ENCODE data around the gene UBXN10. TPM values are rescaled to one million over a fixed set of nuclear protein-coding genes. Genes with fewer than 3 reads are reported as not detected.

Gene UBXN10
- total RNA-seq, 2 experiments from 2014 or later, result 0.22 to 0.44 TPM

DNA sequence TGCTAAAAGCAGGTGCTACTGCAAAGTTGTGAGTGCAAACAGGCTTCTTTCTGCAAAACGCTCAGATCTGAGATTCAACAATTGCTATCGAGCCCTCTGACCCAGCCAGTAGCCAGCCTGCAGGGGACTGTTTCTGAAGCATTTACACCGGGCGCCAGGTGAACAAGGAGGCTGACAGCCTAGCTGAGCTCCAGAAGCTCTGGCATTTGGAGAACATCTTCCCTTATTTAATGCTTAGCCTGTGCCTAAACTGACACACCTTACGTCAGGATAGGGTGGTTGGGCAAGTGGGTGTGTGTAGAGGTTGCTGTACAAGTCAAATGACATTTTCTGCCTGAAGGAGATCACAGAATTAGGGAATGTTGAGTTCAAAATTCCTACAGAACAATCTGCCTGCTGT, 16.3 kb downstream of the UBXN10 start:
- Mint-ChIP-seq H3K4me1 (ENCODE audit: low read depth) (no peaks in the 10 kb centered on the region), H3K27ac (no peak overlapping the region), H3K27me3 (peaks cover 8% of the 10 kb centered on the region), H3K36me3 (ENCODE audit: low read depth) (no peaks in the 10 kb centered on the region), H3K9me3 (no peaks in the 10 kb centered on the region), H3K4me3 (no peak overlapping the region)
- Histone ChIP-seq H3K27me3 (ENCODE audit: control insufficient read depth in 1 of 2, insufficient read depth in 2 of 2, low read length in 2 of 2) (no peaks in the 10 kb centered on the region), H3K9me3 (ENCODE audit: control insufficient read depth in 1 of 2, insufficient read depth in 1 of 2, low read length in 2 of 2) (no peaks in the 10 kb centered on the region), H3K4me3 (ENCODE audit: low read length) (no peak overlapping the region), H3K4me1 (ENCODE audit: insufficient read depth, low read length) (no peaks in the 10 kb centered on the region), H3K27ac (ENCODE audit: low read depth in 1 of 2, low read length in 2 of 2) (no peak overlapping the region), H3K36me3 (ENCODE audit: insufficient read depth, low read length) (no peaks in the 10 kb centered on the region)
- intact Hi-C loops (cut with DNase I, micrococcal nuclease), result no loop called here
- TF ChIP-seq, protein P1, sequence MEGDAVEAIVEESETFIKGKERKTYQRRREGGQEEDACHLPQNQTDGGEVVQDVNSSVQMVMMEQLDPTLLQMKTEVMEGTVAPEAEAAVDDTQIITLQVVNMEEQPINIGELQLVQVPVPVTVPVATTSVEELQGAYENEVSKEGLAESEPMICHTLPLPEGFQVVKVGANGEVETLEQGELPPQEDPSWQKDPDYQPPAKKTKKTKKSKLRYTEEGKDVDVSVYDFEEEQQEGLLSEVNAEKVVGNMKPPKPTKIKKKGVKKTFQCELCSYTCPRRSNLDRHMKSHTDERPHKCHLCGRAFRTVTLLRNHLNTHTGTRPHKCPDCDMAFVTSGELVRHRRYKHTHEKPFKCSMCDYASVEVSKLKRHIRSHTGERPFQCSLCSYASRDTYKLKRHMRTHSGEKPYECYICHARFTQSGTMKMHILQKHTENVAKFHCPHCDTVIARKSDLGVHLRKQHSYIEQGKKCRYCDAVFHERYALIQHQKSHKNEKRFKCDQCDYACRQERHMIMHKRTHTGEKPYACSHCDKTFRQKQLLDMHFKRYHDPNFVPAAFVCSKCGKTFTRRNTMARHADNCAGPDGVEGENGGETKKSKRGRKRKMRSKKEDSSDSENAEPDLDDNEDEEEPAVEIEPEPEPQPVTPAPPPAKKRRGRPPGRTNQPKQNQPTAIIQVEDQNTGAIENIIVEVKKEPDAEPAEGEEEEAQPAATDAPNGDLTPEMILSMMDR (IDR thresholded peaks at IDR 0.05), result no peak
- DNase-seq (no peak), ATAC-seq (ENCODE audit: poor library complexity) (no peak)
- ChIA-PET POLR2A (no interaction called here), CTCF (no interaction called here)

DNA sequence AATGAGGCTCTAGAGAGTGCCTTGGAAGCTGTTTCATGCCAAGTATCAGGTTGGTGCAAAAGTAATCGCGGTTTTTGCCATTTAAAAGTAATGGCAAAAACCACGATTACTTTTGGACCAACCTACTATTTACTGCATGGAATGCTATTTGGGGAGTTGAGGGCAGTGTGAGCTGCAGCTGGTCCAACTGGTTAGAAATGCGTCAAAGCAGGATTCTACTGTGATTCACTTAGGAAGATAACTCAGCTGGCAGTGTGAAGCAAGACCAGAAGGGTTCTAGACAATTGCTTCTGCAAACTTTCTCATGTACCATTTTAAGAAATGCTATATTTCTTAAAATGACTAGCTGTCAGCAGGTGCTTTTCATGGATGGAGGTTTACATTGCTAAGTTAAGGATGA, 21.6 kb downstream of the UBXN10 start:
- no peaks in the 10 kb centered on the region for H3K9me3 ChIP-seq (ENCODE audit: control insufficient read depth in 1 of 2, insufficient read depth in 1 of 2, low read length in 2 of 2)
- peaks cover 5% of the 10 kb centered on the region for H3K4me1 ChIP-seq (ENCODE audit: insufficient read depth, low read length)
- no peaks in the 10 kb centered on the region for H3K36me3 ChIP-seq (ENCODE audit: insufficient read depth, low read length)
- H3K27ac ChIP-seq (ENCODE audit: low read depth in 1 of 2, low read length in 2 of 2), result no peak overlapping the region
- Mint-ChIP-seq H3K4me1 (ENCODE audit: low read depth) (no peaks in the 10 kb centered on the region), H3K27ac (no peak overlapping the region), H3K36me3 (ENCODE audit: low read depth) (no peaks in the 10 kb centered on the region), H3K4me3 (no peak overlapping the region), H3K9me3 (no peaks in the 10 kb centered on the region), H3K27me3 (peaks cover 24% of the 10 kb centered on the region)
- DNase-seq (no peak), ATAC-seq (ENCODE audit: poor library complexity) (no peak)
- TF ChIP-seq, protein P1 (IDR thresholded peaks at IDR 0.05), result no peak
- intact Hi-C loops (cut with DNase I, micrococcal nuclease), result no loop called here
- H3K27me3 ChIP-seq (ENCODE audit: control insufficient read depth in 1 of 2, insufficient read depth in 2 of 2, low read length in 2 of 2), result peaks cover 0 to 4% of the 10 kb centered on the region in 2 experiments
- no peak overlapping the region for H3K4me3 ChIP-seq (ENCODE audit: low read length)
- ChIA-PET POLR2A (no interaction called here), CTCF (interaction anchor here (1.8 kb wide), 1 partner anchor 12 kb away, joined by 6 read pairs; no protein-coding TSS in a partner anchor)

DNA sequence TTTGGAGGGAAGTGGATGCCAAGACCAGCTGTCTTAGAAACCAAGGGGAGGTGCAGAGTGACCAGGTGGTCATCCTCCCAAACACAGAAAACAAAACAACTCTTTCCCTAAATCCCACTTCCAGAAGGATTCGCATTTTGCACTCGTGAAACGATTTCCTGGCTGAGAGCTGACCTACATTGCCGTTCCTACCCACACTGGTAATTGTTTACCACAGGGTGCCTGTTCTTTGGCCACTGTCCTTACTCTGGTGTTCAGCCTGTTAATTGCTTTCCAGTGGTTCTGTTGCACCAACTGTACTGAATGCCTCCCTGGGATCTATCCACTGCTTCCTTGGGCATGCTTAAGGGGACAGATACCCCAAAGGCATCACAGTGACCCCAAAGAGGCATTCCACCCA, 23.6 kb downstream of the UBXN10 start:
- Histone ChIP-seq H3K9me3 (ENCODE audit: control insufficient read depth in 1 of 2, insufficient read depth in 1 of 2, low read length in 2 of 2) (no peaks in the 10 kb centered on the region), H3K27ac (ENCODE audit: low read depth in 1 of 2, low read length in 2 of 2) (no peak overlapping the region), H3K36me3 (ENCODE audit: insufficient read depth, low read length) (no peaks in the 10 kb centered on the region), H3K27me3 (ENCODE audit: control insufficient read depth in 1 of 2, insufficient read depth in 2 of 2, low read length in 2 of 2) (peaks cover 2 to 9% of the 10 kb centered on the region in 2 experiments), H3K4me3 (ENCODE audit: low read length) (no peak overlapping the region), H3K4me1 (ENCODE audit: insufficient read depth, low read length) (peaks cover 13% of the 10 kb centered on the region)
- TF ChIP-seq, protein P1 (IDR thresholded peaks at IDR 0.05), result no peak
- ChIA-PET POLR2A (no interaction called here), CTCF (no interaction called here)
- no peaks in the 10 kb centered on the region for H3K36me3 Mint-ChIP-seq (ENCODE audit: low read depth)
- no peaks in the 10 kb centered on the region for H3K9me3 Mint-ChIP-seq
- DNase-seq, result no peak
- no peak overlapping the region for H3K4me3 Mint-ChIP-seq
- H3K27ac Mint-ChIP-seq, result no peak overlapping the region
- ATAC-seq (ENCODE audit: poor library complexity), result no peak
- intact Hi-C loops (cut with DNase I, micrococcal nuclease), result no loop called here
- peaks cover 38% of the 10 kb centered on the region for H3K27me3 Mint-ChIP-seq
- H3K4me1 Mint-ChIP-seq (ENCODE audit: low read depth), result no peaks in the 10 kb centered on the region

All from CD4-positive, alpha-beta T cell (primary cell).